Measurements from ENCODE around the gene CFAP157.

GRCh38 chr9:127710204-127710783, 3.5 kb downstream of the CFAP157 start:
- TF ChIP-seq CTCF (IDR thresholded peaks at IDR 0.05) (no peak), POLR2A (IDR thresholded peaks at IDR 0.05) (no peak), EP300 (IDR thresholded peaks at IDR 0.05) (no peak)
